Activated CD4-positive, alpha-beta T cell treated with anti-CD3 and anti-CD28 coated beads, Interleukin-2, amount 50 U/mL, for 16 hours (primary cell): ENCODE data around the gene POTEM.
"Not testable (repeated sequence)": the region's sequence is repeated elsewhere in the genome, so short reads cannot be mapped to it uniquely, and the experiment has no call there.

Experiments used
- DNase-seq: peaks from one replicate; pipeline ENCODE4 v3.0.0-alpha.2; 2020

The POTEM gene

GRCh38 chr14:18967134-18967533, at the start of gene POTEM:
Gene POTEM (plus strand): TSS chr14:18967434. CDS start chr14:18967486, 52 bp downstream.
- DNase-seq, result not testable (repeated sequence)

DNA sequence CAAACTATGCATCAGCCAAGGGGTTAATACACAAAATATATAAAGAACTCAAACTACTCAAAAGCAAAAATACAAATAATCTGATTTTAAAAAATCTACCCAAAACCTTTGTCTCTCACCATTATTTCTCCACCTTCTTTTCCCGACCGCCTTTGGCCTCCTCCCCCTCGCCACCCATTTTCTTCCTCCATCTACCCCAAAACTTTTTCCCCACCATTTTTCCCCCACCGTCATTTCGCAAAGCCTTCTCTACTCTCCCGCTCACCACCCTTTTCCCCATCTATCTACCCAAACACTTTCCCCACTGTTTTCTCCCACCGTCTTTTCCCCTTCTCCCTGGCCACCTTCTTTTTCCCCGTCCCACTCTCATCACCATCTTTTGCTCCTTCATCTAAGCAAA, 48.9 kb upstream of the POTEM start:
- not testable (repeated sequence) for DNase-seq

GRCh38 chr14:18920052-18920451, 47.2 kb upstream of the POTEM start:
- not testable (repeated sequence) for DNase-seq

DNA sequence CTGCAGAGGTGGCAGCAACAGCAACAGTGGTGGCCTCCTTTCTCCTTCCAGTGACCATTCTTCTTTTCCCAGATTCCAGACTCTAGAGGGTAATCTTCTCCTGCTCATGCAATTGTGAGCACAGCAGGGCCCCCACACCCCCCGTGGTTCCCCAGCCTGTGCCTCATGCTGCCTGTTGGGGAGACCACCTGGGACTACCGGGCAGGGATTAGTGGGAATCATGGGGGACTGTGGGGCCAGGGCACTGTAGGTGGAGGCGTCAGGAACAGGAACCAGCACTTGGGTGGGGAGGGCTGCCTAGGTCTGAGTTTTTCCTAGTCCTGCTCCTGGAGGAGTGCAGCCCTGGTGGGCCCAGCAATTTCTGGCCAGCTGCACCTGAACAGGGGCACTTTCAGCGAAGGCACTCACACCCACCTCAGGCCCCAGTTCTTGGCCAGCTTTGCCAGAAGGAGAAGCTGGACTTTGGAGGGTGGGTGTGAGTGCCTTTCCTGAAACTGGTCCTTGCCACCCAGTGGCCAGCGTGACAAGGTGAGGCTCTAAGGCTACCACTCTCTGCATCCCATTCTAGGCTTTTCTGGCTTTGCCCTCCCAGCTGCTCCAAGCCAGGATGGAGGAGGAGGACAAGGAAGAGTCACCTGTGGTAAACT, 46.1 kb upstream of the POTEM start:
- not testable (repeated sequence) for DNase-seq

DNA sequence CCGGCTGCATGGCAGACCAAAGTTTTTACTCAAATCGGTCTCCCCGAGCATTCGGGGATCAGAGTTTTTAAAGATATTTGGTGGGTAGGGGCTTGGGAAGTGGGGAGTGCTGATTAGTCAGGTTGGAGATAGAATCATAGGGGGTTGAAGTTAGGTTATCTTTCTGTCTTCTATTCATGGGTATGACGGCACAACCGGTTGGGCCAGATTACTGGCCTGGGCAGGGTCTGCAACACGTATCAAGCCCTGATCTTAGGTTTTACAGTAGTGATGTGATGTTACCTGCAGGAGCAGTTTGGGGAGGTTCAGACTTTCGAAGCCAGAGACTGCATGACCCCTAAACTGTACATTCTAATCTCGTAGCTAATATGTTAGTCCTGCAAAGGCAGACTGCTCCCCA, 30.4 kb upstream of the POTEM start:
- not testable (repeated sequence) for DNase-seq

- DNase-seq, result not testable (repeated sequence)
These were observed 28.5 kb upstream of the POTEM start for GRCh38 chr14:18938733-18939132.

DNA sequence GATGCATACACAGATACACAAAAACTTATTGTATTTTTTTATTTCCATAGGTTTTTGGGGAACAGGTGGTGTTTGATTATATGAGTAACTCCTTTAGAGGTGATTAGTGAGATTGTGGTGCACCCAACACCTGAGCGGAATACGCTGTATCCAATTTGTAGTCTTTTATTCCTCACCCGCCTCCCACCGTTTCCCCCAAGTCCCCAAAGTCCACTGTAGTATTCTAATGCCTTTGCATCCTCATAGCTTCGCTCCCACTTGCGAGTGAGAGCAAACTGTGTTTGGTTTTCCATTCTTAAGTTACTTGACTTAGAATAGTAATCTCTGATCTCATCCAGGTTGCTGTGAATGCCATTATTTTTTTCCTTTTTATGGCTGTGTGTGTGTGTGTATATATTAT, 17.3 kb upstream of the POTEM start:
- DNase-seq, result not testable (repeated sequence)

DNA sequence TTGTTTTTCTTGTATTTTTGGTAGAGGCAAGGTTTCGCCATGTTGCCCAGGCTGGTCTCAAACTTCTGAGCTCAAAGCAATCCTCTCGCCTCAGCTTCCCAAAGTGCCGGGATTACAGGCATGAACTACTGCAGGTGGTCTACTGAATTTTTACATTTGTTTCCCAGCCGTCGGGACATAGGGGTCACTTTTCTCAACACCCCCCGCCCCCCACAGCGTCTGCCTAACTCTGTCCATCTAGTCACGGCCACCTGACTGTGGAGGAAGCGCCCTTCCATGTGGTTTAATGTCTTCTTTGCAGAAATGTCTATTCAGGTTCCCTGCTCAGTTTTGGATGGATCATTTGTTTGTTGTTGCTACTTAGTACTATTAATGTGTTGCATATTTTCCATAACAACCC, 14.1 kb upstream of the POTEM start:
- DNase-seq, result not testable (repeated sequence)

GRCh38 chr14:18955816-18956215, 11.4 kb upstream of the POTEM start:
- not testable (repeated sequence) for DNase-seq

- not testable (repeated sequence) for DNase-seq
These were observed 5.7 kb upstream of the POTEM start for GRCh38 chr14:18961576-18961975.

DNA sequence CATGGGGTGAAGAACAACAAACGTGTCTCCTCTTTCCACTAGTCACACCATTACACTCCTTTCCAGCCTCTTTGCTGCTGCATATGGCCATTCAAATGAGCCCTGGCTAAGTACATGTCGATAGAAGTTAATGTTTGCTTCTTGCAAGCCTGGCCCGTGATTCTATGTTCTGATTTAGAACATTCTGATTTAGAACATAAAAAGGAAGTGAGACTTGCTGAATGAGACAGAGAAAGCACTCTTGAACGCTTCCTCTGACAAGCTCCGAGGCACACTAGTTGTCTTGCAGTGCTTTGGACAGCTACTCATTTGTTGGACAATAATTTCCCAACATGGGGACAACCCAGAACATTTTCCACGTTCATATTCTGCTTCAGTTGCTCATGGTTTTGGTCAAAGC, 5.1 kb upstream of the POTEM start:
- DNase-seq, result not testable (repeated sequence)

- DNase-seq, result not testable (repeated sequence)
These were observed 4.0 kb upstream of the POTEM start for GRCh38 chr14:18963276-18963675.

DNA sequence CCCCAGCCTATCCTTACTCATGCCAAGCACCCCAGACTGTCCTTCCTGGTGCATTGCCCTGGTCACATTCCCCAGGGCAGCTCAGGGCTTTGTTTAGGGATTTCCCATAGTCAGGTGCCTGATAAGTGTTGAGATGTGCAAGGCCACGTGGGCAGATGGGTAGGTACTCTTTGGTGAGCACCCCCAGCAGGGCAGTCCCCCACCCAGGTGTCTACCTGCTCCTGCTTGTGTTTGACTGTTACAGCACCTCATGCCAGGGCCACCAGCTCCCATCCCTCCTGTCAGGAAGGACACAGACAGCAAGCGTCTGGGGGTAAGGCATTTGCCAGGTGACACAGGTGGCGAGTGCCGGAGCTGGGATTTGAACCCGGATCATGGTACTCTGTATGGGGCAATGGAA, 2.4 kb upstream of the POTEM start:
- DNase-seq, result not testable (repeated sequence)

DNA sequence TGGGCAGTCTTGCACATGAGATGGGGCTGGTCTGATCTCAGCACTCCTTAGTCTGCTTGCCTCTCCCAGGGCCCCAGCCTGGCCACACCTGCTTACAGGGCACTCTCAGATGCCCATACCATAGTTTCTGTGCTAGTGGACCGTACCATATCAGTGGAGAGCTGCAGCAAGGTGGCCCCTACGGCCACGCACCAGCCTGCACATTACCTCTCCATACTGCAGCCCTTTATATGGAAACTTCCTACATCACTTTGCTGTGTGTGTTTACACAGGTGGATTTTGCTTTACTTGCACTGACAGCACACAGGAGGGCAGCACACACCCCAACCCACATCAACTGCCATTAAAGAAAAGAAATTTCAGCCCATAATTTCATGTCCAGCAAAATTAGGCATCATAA, 35.3 kb downstream of the POTEM start:
- DNase-seq, result not testable (repeated sequence)

DNA sequence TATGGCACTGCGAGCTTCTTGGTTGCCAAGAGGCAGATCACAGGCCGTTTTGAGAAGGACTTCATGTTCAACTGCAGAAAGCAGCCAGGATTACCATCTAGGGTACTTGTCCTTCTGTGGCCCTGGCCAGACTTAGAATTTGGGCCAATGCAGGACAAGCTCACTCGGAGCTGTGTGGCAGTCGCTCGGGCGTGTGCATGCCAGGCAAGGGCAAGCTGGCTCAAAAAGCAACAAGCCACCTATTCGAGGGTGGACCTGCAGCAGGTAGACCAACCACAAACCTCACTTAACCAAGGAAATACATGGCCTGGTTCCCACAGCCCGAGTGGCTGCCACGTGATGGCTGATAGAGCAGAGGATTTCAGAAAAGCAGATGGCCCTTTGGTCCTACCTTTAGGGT, 39.3 kb downstream of the POTEM start:
- DNase-seq, result not testable (repeated sequence)

DNA sequence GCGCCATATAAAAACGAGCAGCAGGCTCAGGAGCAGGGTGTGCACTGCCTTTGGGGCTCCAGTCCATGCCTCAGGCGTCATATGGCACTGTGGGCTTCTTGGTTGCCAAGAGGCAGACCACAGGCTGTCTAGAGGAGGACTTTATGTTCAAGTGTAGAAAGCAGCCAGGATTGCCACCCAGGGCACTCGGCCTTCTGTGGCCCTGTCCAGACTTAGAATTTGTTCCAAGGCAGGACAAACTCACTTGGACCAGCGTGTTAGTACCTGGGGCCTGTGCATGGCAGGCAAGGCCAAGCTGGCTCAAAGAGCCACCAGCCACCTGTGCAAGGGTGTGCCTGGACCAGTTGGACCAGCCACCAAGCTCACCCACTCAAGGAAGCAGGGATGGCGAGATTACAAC, 40.4 kb downstream of the POTEM start:
- not testable (repeated sequence) for DNase-seq

DNA sequence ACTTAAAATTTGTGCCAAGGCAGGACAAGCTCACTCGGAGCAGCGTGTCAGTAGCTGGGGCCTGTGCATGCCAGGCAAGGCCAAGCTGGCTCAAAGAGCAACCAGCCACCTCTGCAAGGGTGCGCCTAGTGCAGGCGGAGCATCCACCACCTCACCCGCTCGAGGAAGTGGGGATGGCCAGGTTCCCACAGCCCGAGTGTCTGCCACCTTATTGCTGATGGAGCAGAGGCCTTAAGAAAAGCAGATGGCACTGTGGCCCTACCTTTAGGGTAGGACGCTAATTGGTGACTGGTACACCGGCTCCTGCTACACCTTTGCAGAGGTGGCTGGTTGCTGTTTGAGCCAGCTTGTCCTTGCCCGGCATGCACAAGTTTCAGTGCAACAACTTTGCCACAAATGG, 43.8 kb downstream of the POTEM start:
- not testable (repeated sequence) for DNase-seq

DNA sequence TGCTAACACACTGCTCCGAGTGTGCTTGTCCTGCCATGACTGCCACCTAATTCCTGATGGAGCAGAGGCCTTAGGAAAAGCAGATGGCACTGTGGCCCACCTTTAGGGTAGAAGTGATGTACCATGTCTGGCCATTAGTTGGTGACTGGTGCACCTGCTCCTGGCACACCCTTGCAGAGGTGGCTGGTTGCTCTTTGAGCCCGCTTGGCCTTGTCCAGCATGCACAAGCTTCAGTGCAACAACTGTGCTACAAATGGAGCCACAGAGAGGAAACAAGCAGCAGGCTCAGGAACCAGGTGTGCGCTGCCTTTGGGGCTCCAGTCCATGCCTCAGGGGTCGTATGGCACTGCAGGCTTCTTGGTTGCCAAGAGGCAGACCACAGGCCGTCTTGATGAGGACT, 44.5 kb downstream of the POTEM start:
- DNase-seq, result not testable (repeated sequence)

- DNase-seq, result not testable (repeated sequence)
These were observed 48.0 kb downstream of the POTEM start for GRCh38 chr14:19015185-19015584.

GRCh38 chr14:19025080-19025589, 57.9 kb downstream of the POTEM start:
- DNase-seq, result not testable (repeated sequence)

DNA sequence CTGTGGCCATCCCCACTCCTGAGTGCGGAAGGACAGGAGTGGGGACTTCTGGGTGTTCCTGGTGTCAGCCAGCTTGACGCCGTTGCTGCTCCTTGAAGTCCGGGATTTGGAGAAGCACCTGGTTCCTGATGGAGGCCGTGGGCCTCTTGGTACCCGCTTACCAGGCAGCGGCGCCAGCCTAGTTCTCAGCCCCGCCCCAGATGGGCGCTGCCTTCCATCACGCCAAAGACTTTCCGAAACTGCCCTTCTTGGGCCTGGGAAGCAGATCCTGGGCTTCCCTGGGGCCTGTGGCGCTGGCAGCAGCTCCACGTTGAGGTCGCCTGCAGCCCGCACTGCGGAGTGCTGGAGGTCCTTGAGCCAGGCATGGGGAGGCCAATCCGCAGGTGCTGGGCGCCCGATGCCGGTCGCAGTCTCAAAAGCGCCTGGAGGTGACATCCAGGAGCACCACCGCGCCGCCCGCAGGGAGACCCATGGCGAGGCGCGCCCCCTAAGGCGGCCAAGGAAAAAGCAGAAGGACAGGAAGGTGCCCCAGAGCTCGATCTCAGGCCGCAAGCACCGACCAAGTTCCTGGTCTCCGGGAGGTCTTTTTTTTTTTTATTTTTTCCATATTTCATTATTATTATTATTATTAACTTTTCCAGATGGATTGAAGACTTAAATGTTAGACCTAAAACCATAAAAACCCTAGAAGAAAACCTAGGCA, 59.6 kb downstream of the POTEM start:
- DNase-seq, result not testable (repeated sequence)

DNA sequence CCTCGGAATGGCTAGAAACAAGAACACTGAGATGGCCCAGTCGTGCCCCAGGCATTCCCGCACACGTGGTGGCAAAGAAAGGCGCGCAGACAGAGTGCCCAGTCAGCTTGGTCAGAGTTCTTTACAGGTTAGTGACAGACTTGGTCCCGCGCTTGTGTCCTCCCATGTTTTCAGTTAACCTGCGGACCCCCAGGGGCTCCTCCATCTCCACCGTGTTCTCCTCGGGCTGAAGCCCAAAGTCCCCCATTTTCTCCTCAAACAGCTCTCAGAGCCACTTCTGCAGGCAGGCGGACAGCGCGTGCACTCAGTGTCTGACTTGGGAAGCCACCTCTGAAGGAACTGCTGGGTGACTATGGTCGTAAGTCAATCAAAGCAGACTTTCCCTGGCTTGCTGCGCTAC, 60.7 kb downstream of the POTEM start:
- not testable (repeated sequence) for DNase-seq

- not testable (repeated sequence) for DNase-seq
These were observed 69.7 kb downstream of the POTEM start for GRCh38 chr14:19036811-19037382.
